Cardiac fibroblast (primary cell): ENCODE measurements around the gene MFF.
A peak's percentile ranks its signal among the peaks of the same experiment; 100 is the strongest.

Experiments
- DNase-seq, 2 donors: peaks; one replicate each; pipeline versions ENCODE4 v3.0.0 to v3.0.0-alpha.2; 2010; ENCODE audit warnings: low read depth in 2 of 2
- H3K4me3 ChIP-seq, 2 donors: replicated peaks in 1 of 2; 1 replicate in 1 of 2; 2 replicates in 1 of 2; pipeline ENCODE4 v1.5.1; 2011; ENCODE audit warnings: low read depth in 2 of 2, low read length in 2 of 2, mild to moderate bottlenecking in 2 of 2, moderate library complexity in 1 of 2
- CTCF ChIP-seq: IDR thresholded peaks from one replicate; pipeline ENCODE4 v1.5.1; 2011; ENCODE audit warnings: low read depth, mild to moderate bottlenecking, low read length, inconsistent platforms

MFF gene

GRCh38 chr2:227325839-227326195 is 766 bp downstream of the MFF start:
- peak; percentile 54 for DNase-seq
- no peak for TF ChIP-seq CTCF
- H3K4me3 ChIP-seq, result peak overlapping the region; percentile 84 to 86

- TF ChIP-seq CTCF, result no peak
- peak overlapping the region; percentile 84 to 86 for H3K4me3 ChIP-seq
- DNase-seq, result peak in 1 of 2 donors; percentile 6
These were observed 1.7 kb downstream of the MFF start for GRCh38 chr2:227326783-227327182.

GRCh38 chr2:227335713-227336112 is 10.7 kb downstream of the MFF start:
- H3K4me3 ChIP-seq, result no peak overlapping the region
- peak in 1 of 2 donors; percentile 3 for DNase-seq
- TF ChIP-seq CTCF, result no peak

- no peak for TF ChIP-seq CTCF
- H3K4me3 ChIP-seq, result no peak overlapping the region
- no peak for DNase-seq
These were observed 12.4 kb downstream of the MFF start for GRCh38 chr2:227337442-227337841.

GRCh38 chr2:227339098-227339599 is 14.1 kb downstream of the MFF start:
- DNase-seq, result no peak
- no peak overlapping the region for H3K4me3 ChIP-seq
- no peak for TF ChIP-seq CTCF

GRCh38 chr2:227340106-227340505 is 15.1 kb downstream of the MFF start:
- H3K4me3 ChIP-seq, result no peak overlapping the region
- no peak for TF ChIP-seq CTCF

GRCh38 chr2:227341553-227341952 is 16.5 kb downstream of the MFF start:
- H3K4me3 ChIP-seq, result no peak overlapping the region
- DNase-seq, result no peak
- TF ChIP-seq CTCF, result no peak

More at GRCh38 chr2:227340106-227340505, 15.1 kb downstream of the MFF start:
- no peak for DNase-seq
